SK-N-SH (cell line): ENCODE data around the gene FAM222B.

Experiments used
- EP300 ChIP-seq, 2 experiments: IDR thresholded peaks; 2 replicates each; pipeline versions ENCODE4 v1.4.0 to v1.6.1; 2012; ENCODE audit warnings: borderline replicate concordance in 1 of 2, low read depth in 1 of 2, low read length in 1 of 2
- FOXJ3 ChIP-seq: sonication (generic); formaldehyde crosslinking; IDR thresholded peaks from 2 replicates; pipeline ENCODE4 v1.5.1; 2020; ENCODE audit warnings: mild to moderate bottlenecking, missing genetic modification reagents
- FOXM1 ChIP-seq: IDR thresholded peaks from 2 replicates; pipeline ENCODE4 v1.4.0; 2012; ENCODE audit warnings: low read depth, mild to moderate bottlenecking
- GATA2 ChIP-seq: sonication (generic); formaldehyde crosslinking; IDR thresholded peaks from 2 replicates; pipeline ENCODE4 v1.5.0; 2020; ENCODE audit warnings: mild to moderate bottlenecking, missing genetic modification reagents
- JUND ChIP-seq: IDR thresholded peaks from 2 replicates; pipeline ENCODE4 v1.4.0; 2012
- RAD21 ChIP-seq: IDR thresholded peaks from 2 replicates; pipeline ENCODE4 v1.6.1; 2012; ENCODE audit warnings: mild to moderate bottlenecking, low read length
- TF ChIP-seq, protein P1 (sequence below): IDR thresholded peaks from 2 replicates; pipeline ENCODE4 v1.6.1; 2012; ENCODE audit warnings: mild to moderate bottlenecking, low read depth, low read length, moderate library complexity
- TF ChIP-seq, protein P2 (sequence below): fragments of 200-600 bp; sonication (generic); IDR thresholded peaks from 2 replicates; pipeline ENCODE4 v1.6.1; 2017; ENCODE audit warnings: antibody characterized with exemption, mild to moderate bottlenecking, moderate library complexity
- TF ChIP-seq, protein P3 (sequence below): IDR thresholded peaks from 2 replicates; pipeline ENCODE4 v1.4.0; 2012; ENCODE audit warnings: low read depth, borderline replicate concordance

DNA sequence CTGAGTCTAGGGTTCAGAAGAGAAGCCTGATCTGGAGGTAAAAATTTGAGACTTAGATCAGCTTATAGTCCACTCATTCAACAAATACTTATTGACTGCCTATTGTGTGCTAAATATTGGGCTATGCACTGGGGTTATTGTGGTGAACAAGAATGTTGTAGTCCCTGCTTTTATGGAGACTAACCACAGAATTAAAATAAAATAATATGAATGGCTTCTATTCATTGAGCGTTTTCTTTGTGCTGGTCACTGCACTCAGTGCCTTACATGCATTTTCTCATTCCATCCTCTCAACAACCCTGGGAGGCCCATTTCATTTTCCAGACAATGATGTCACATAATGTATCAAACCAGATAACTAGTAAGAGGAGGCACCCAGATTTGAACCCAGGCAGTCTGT, 109.2 kb downstream of the FAM222B start:
- TF ChIP-seq, protein P1, sequence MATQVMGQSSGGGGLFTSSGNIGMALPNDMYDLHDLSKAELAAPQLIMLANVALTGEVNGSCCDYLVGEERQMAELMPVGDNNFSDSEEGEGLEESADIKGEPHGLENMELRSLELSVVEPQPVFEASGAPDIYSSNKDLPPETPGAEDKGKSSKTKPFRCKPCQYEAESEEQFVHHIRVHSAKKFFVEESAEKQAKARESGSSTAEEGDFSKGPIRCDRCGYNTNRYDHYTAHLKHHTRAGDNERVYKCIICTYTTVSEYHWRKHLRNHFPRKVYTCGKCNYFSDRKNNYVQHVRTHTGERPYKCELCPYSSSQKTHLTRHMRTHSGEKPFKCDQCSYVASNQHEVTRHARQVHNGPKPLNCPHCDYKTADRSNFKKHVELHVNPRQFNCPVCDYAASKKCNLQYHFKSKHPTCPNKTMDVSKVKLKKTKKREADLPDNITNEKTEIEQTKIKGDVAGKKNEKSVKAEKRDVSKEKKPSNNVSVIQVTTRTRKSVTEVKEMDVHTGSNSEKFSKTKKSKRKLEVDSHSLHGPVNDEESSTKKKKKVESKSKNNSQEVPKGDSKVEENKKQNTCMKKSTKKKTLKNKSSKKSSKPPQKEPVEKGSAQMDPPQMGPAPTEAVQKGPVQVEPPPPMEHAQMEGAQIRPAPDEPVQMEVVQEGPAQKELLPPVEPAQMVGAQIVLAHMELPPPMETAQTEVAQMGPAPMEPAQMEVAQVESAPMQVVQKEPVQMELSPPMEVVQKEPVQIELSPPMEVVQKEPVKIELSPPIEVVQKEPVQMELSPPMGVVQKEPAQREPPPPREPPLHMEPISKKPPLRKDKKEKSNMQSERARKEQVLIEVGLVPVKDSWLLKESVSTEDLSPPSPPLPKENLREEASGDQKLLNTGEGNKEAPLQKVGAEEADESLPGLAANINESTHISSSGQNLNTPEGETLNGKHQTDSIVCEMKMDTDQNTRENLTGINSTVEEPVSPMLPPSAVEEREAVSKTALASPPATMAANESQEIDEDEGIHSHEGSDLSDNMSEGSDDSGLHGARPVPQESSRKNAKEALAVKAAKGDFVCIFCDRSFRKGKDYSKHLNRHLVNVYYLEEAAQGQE, result no peak
- no peak for TF ChIP-seq FOXJ3 (CRISPR knock-in tag)
- TF ChIP-seq, protein P2, sequence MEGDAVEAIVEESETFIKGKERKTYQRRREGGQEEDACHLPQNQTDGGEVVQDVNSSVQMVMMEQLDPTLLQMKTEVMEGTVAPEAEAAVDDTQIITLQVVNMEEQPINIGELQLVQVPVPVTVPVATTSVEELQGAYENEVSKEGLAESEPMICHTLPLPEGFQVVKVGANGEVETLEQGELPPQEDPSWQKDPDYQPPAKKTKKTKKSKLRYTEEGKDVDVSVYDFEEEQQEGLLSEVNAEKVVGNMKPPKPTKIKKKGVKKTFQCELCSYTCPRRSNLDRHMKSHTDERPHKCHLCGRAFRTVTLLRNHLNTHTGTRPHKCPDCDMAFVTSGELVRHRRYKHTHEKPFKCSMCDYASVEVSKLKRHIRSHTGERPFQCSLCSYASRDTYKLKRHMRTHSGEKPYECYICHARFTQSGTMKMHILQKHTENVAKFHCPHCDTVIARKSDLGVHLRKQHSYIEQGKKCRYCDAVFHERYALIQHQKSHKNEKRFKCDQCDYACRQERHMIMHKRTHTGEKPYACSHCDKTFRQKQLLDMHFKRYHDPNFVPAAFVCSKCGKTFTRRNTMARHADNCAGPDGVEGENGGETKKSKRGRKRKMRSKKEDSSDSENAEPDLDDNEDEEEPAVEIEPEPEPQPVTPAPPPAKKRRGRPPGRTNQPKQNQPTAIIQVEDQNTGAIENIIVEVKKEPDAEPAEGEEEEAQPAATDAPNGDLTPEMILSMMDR, result no peak
- TF ChIP-seq GATA2, result no peak
- no peak for TF ChIP-seq FOXM1
- TF ChIP-seq, protein P3, sequence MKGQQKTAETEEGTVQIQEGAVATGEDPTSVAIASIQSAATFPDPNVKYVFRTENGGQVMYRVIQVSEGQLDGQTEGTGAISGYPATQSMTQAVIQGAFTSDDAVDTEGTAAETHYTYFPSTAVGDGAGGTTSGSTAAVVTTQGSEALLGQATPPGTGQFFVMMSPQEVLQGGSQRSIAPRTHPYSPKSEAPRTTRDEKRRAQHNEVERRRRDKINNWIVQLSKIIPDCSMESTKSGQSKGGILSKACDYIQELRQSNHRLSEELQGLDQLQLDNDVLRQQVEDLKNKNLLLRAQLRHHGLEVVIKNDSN, result no peak
- no peak for TF ChIP-seq RAD21
- no peak for TF ChIP-seq EP300 (IDR thresholded peaks at IDR 0.05; ENCODE audit: borderline replicate concordance in 1 of 2, low read depth in 1 of 2, low read length in 1 of 2)
- TF ChIP-seq JUND, result no peak
